ENCODE data around the gene FKBP1A. TPM values are rescaled to one million over a fixed set of nuclear protein-coding genes. Genes with fewer than 3 reads are reported as not detected.
A peak's percentile ranks its signal among the peaks of the same experiment; 100 is the strongest.

Gene FKBP1A
- total RNA-seq, 2 donors from 2014 or later, result 69.9 to 184 TPM

- DNase-seq (ENCODE audit: low spot score) (no peak), ATAC-seq (ENCODE audit: insufficient number of reproducible peaks, low FRiP score, low read depth) (no peak)
- no peak overlapping the region for H3K4me3 ChIP-seq
- no peaks in the 10 kb centered on the region for H3K9me3 ChIP-seq
- TF ChIP-seq CTCF (IDR thresholded peaks at IDR 0.05), result peak; percentile 73
- H3K27ac ChIP-seq, result no peak overlapping the region
- H3K36me3 ChIP-seq, result peaks cover under 1% of the 10 kb centered on the region
- peaks cover 0 to 3% of the 10 kb centered on the region in 2 donors for H3K4me1 ChIP-seq (ENCODE audit: control insufficient read depth in 1 of 2, low read depth in 2 of 2)
- no peaks in the 10 kb centered on the region for H3K27me3 ChIP-seq (replicated peaks; ENCODE audit: insufficient read depth)
These were observed 44.5 kb upstream of the FKBP1A start for GRCh38 chr20:1437235-1437904.

- Histone ChIP-seq H3K27me3 (replicated peaks; ENCODE audit: insufficient read depth) (no peaks in the 10 kb centered on the region), H3K9me3 (no peaks in the 10 kb centered on the region), H3K4me3 (no peak overlapping the region), H3K4me1 (ENCODE audit: control insufficient read depth in 1 of 2, low read depth in 2 of 2) (peaks cover 0 to 3% of the 10 kb centered on the region in 2 donors), H3K27ac (no peak overlapping the region), H3K36me3 (no peaks in the 10 kb centered on the region)
- DNase-seq (ENCODE audit: low spot score), result no peak
- ATAC-seq (ENCODE audit: insufficient number of reproducible peaks, low FRiP score, low read depth), result no peak
- TF ChIP-seq CTCF (IDR thresholded peaks at IDR 0.05), result no peak
These were observed 43.4 kb upstream of the FKBP1A start for GRCh38 chr20:1436263-1436662.

- H3K4me1 ChIP-seq (ENCODE audit: control insufficient read depth in 1 of 2, low read depth in 2 of 2), result peaks cover 0 to 3% of the 10 kb centered on the region in 2 donors
- no peak overlapping the region for H3K4me3 ChIP-seq
- no peaks in the 10 kb centered on the region for H3K9me3 ChIP-seq
- no peaks in the 10 kb centered on the region for H3K27me3 ChIP-seq (replicated peaks; ENCODE audit: insufficient read depth)
- no peaks in the 10 kb centered on the region for H3K36me3 ChIP-seq
- no peak for DNase-seq (ENCODE audit: low spot score)
- no peak for ATAC-seq (ENCODE audit: insufficient number of reproducible peaks, low FRiP score, low read depth)
- no peak overlapping the region for H3K27ac ChIP-seq
- TF ChIP-seq CTCF (IDR thresholded peaks at IDR 0.05), result no peak
These were observed 42.5 kb upstream of the FKBP1A start for GRCh38 chr20:1435337-1435699.

GRCh38 chr20:1434571-1435336 lies 41.9 kb upstream of the FKBP1A start:
- no peak for TF ChIP-seq CTCF (IDR thresholded peaks at IDR 0.05)
- ATAC-seq (ENCODE audit: insufficient number of reproducible peaks, low FRiP score, low read depth), result no peak
- DNase-seq (ENCODE audit: low spot score), result no peak

GRCh38 chr20:1431158-1431557 lies 38.3 kb upstream of the FKBP1A start:
- H3K27me3 ChIP-seq (replicated peaks; ENCODE audit: insufficient read depth), result no peaks in the 10 kb centered on the region
- H3K9me3 ChIP-seq, result no peaks in the 10 kb centered on the region
- no peak for DNase-seq (ENCODE audit: low spot score)
- no peak overlapping the region for H3K4me3 ChIP-seq
- no peak overlapping the region for H3K27ac ChIP-seq
- H3K36me3 ChIP-seq, result no peaks in the 10 kb centered on the region
- TF ChIP-seq CTCF (IDR thresholded peaks at IDR 0.05), result no peak
- no peak for ATAC-seq (ENCODE audit: insufficient number of reproducible peaks, low FRiP score, low read depth)
- peaks cover 0 to 3% of the 10 kb centered on the region in 2 donors for H3K4me1 ChIP-seq (ENCODE audit: control insufficient read depth in 1 of 2, low read depth in 2 of 2)

More at GRCh38 chr20:1434571-1435336, 41.9 kb upstream of the FKBP1A start:
- no peaks in the 10 kb centered on the region for H3K36me3 ChIP-seq
- no peak overlapping the region for H3K4me3 ChIP-seq
- H3K27me3 ChIP-seq (replicated peaks; ENCODE audit: insufficient read depth), result no peaks in the 10 kb centered on the region
- no peaks in the 10 kb centered on the region for H3K9me3 ChIP-seq
- peaks cover 0 to 3% of the 10 kb centered on the region in 2 donors for H3K4me1 ChIP-seq (ENCODE audit: control insufficient read depth in 1 of 2, low read depth in 2 of 2)
- no peak overlapping the region for H3K27ac ChIP-seq
